ENCODE measurements around the gene KCNC2.

Gene KCNC2

DNA sequence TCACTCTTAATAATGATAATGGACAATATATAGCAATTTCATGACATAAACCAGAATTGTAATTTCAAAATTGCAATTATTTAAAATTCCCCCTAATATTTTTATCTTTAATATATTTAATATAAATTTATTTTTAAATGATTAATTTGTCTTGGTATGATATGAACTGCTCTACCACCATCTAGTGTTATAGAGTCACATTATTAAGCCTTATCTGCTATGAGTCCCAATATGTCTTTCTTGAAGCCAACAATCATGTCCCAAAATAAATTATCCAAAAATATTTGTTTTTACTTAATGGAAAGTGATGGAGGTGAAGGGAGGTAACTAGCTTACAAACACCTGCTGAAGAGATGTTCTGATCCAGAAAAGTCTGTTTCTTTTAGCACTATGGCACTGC is 151.4 kb downstream of the KCNC2 start:
- no peaks in the 10 kb centered on the region for H3K27me3 ChIP-seq (ENCODE audit: insufficient read depth, poor library complexity, severe bottlenecking)
- H3K4me3 ChIP-seq (replicated peaks; ENCODE audit: insufficient read depth, low read length), result no peak overlapping the region
- DNase-seq (ENCODE audit: low read depth in 1 of 2, low spot score in 1 of 2), result no peak
- TF ChIP-seq REST (IDR thresholded peaks at IDR 0.05; ENCODE audit: insufficient replicate concordance, low read depth) (no peak), CTCF (IDR thresholded peaks at IDR 0.05; ENCODE audit: insufficient read depth, low read length) (no peak), GABPA (IDR thresholded peaks at IDR 0.05; ENCODE audit: low read depth) (no peak), POLR2AphosphoS5 (IDR thresholded peaks at IDR 0.05; ENCODE audit: low read depth) (no peak), SPI1 (IDR thresholded peaks at IDR 0.05; ENCODE audit: borderline replicate concordance, low read depth) (no peak)
- H3K27ac ChIP-seq (replicated peaks), result no peak overlapping the region

DNA sequence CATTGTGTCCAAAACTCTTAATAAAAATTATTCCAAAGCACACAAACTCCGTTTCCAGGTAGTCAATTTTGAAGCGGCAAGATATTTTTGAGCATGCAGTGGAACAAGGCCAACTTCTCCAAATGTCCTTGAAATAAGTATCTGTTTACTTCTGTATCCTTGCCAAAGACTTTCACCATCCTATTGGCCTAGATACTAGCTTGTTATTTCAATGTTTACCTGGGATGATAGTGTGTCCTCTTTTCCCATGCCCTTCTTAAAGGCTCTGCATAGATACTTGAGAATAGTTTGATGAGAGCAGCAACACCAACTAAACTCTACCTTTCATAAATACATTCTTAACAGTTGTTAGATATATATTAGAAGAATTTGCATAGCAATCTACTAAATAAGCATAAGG is 160.9 kb downstream of the KCNC2 start:
- Histone ChIP-seq H3K27ac (replicated peaks) (no peak overlapping the region), H3K27me3 (ENCODE audit: insufficient read depth, poor library complexity, severe bottlenecking) (no peaks in the 10 kb centered on the region), H3K4me3 (replicated peaks; ENCODE audit: insufficient read depth, low read length) (no peak overlapping the region)
- TF ChIP-seq REST (IDR thresholded peaks at IDR 0.05; ENCODE audit: insufficient replicate concordance, low read depth), result no peak
- no peak for TF ChIP-seq GABPA (IDR thresholded peaks at IDR 0.05; ENCODE audit: low read depth)
- no peak for TF ChIP-seq CTCF (IDR thresholded peaks at IDR 0.05; ENCODE audit: insufficient read depth, low read length)
- no peak for DNase-seq (ENCODE audit: low read depth in 1 of 2, low spot score in 1 of 2)

DNA sequence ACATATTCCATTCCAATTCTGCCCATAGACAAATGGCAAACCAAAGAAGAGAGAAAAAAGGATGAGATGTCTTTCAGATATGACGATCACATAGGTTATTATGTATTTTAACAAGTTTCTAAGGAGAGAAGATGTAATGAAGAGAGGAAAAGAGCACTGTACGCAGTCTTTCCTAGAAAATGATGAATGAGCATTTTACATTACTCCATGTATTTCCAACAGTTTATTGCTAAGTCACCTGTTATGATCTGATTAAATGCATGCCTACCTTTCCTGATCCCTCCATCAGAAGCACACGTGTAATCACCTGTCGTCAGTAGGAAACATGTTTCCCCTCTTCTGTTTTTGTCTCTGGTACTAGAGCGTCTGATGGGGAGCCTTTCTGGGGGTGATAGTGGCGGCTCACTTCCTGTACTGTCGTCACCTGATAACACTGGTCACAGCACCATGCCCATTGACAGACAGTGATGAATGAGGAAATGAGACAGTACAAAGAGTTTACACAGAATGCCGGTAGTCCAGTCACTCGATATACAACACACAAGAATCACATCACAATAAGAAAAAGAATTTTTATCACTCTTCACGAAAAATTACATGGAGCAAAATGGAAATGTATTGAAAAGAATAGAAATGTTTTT is 161.6 kb downstream of the KCNC2 start:
- Histone ChIP-seq H3K27me3 (ENCODE audit: insufficient read depth, poor library complexity, severe bottlenecking) (no peaks in the 10 kb centered on the region), H3K4me3 (replicated peaks; ENCODE audit: insufficient read depth, low read length) (no peak overlapping the region), H3K27ac (replicated peaks) (no peak overlapping the region)
- no peak for TF ChIP-seq SPI1 (IDR thresholded peaks at IDR 0.05; ENCODE audit: borderline replicate concordance, low read depth)
- TF ChIP-seq GABPA (IDR thresholded peaks at IDR 0.05; ENCODE audit: low read depth), result no peak
- no peak for TF ChIP-seq REST (IDR thresholded peaks at IDR 0.05; ENCODE audit: insufficient replicate concordance, low read depth)
- TF ChIP-seq CTCF (IDR thresholded peaks at IDR 0.05; ENCODE audit: insufficient read depth, low read length), result no peak
- no peak for TF ChIP-seq POLR2AphosphoS5 (IDR thresholded peaks at IDR 0.05; ENCODE audit: low read depth)
- DNase-seq (ENCODE audit: low read depth in 1 of 2, low spot score in 1 of 2), result no peak

All from HL-60 (cell line).